ENCODE data around the gene C11orf16. TPM values are rescaled to one million over a fixed set of nuclear protein-coding genes. Genes with fewer than 3 reads are reported as not detected.

Gene C11orf16
- total and polyA plus RNA-seq, 9 of the 15 experiments (the other 6 are each of a cell fraction or from before 2014, with no cell fraction given): not detected

GRCh38 chr11:8964324-8965320, 31.9 kb upstream of the C11orf16 start, which contains the start of gene TMEM9B (continued):
- TF ChIP-seq THAP7 (CRISPR knock-in tag; IDR thresholded peaks at IDR 0.05) (0 out of 2 replicates have a peak, but pooled peaks have one; percentile 61), ZNF282 (CRISPR knock-in tag; IDR thresholded peaks at IDR 0.05) (0 out of 2 replicates have a peak, but pooled peaks have one; percentile 9), HLTF (IDR thresholded peaks at IDR 0.05) (peak; percentile 53; the same call in 1 of the 2 replicates), TCF7 (IDR thresholded peaks at IDR 0.05; ENCODE audit: borderline replicate concordance) (0 out of 2 replicates have a peak, but pooled peaks have one; percentile 53), MYNN (IDR thresholded peaks at IDR 0.05) (peak; percentile 36; the same call in 1 of the 2 replicates), MYNN (CRISPR knock-in tag; IDR thresholded peaks at IDR 0.05) (no peak), GTF2E2 (tag; IDR thresholded peaks at IDR 0.05) (peak; percentile 30; the same call in 1 of the 2 replicates), ZNF146 (CRISPR knock-in tag; IDR thresholded peaks at IDR 0.05; ENCODE audit: unreplicated experiment) (no peak), NCOA2 (IDR thresholded peaks at IDR 0.05; ENCODE audit: partially characterized antibody in 2 of 2) (no peak), SMARCA5 (IDR thresholded peaks at IDR 0.05) (peak; percentile 72; the same call in 1 of the 2 replicates), C11orf30 (IDR thresholded peaks at IDR 0.05; ENCODE audit: low read depth) (peak; percentile 97), ZEB2 (IDR thresholded peaks at IDR 0.05) (no peak; the same call in 1 of the 2 replicates), ZNF121 (CRISPR knock-in tag; conservative IDR thresholded peaks at IDR 0.05) (peak; percentile 96), ZFX (CRISPR knock-in tag; IDR thresholded peaks at IDR 0.05) (peak; percentile 99), ATF1 (CRISPR knock-in tag; IDR thresholded peaks at IDR 0.05) (peak; percentile 86), ATF1 (tag; IDR thresholded peaks at IDR 0.05) (peak; percentile 98), TAF9B (IDR thresholded peaks at IDR 0.05; ENCODE audit: partially characterized antibody) (peak; percentile 70), USF1 (CRISPR knock-in tag; IDR thresholded peaks at IDR 0.05) (peak; percentile 58)
- TF ChIP-seq, protein P1, sequence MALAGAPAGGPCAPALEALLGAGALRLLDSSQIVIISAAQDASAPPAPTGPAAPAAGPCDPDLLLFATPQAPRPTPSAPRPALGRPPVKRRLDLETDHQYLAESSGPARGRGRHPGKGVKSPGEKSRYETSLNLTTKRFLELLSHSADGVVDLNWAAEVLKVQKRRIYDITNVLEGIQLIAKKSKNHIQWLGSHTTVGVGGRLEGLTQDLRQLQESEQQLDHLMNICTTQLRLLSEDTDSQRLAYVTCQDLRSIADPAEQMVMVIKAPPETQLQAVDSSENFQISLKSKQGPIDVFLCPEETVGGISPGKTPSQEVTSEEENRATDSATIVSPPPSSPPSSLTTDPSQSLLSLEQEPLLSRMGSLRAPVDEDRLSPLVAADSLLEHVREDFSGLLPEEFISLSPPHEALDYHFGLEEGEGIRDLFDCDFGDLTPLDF (CRISPR knock-in tag; IDR thresholded peaks at IDR 0.05): peak; percentile 78; the same call in 1 of the 2 replicates
- TF ChIP-seq, protein P2, sequence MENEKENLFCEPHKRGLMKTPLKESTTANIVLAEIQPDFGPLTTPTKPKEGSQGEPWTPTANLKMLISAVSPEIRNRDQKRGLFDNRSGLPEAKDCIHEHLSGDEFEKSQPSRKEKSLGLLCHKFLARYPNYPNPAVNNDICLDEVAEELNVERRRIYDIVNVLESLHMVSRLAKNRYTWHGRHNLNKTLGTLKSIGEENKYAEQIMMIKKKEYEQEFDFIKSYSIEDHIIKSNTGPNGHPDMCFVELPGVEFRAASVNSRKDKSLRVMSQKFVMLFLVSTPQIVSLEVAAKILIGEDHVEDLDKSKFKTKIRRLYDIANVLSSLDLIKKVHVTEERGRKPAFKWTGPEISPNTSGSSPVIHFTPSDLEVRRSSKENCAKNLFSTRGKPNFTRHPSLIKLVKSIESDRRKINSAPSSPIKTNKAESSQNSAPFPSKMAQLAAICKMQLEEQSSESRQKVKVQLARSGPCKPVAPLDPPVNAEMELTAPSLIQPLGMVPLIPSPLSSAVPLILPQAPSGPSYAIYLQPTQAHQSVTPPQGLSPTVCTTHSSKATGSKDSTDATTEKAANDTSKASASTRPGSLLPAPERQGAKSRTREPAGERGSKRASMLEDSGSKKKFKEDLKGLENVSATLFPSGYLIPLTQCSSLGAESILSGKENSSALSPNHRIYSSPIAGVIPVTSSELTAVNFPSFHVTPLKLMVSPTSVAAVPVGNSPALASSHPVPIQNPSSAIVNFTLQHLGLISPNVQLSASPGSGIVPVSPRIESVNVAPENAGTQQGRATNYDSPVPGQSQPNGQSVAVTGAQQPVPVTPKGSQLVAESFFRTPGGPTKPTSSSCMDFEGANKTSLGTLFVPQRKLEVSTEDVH (IDR thresholded peaks at IDR 0.05; ENCODE audit: low read depth, partially characterized antibody): peak; percentile 93
- TF ChIP-seq, protein P3, sequence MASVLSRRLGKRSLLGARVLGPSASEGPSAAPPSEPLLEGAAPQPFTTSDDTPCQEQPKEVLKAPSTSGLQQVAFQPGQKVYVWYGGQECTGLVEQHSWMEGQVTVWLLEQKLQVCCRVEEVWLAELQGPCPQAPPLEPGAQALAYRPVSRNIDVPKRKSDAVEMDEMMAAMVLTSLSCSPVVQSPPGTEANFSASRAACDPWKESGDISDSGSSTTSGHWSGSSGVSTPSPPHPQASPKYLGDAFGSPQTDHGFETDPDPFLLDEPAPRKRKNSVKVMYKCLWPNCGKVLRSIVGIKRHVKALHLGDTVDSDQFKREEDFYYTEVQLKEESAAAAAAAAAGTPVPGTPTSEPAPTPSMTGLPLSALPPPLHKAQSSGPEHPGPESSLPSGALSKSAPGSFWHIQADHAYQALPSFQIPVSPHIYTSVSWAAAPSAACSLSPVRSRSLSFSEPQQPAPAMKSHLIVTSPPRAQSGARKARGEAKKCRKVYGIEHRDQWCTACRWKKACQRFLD (CRISPR knock-in tag; IDR thresholded peaks at IDR 0.05): peak; percentile 84; the same call in 1 of the 2 replicates

All from K562 (cell line).